H1 (cell line): ENCODE results near the gene C11orf65. TPM values are rescaled to one million over a fixed set of nuclear protein-coding genes. Genes with fewer than 3 reads are reported as not detected.

ENCODE experiments used
- CTCF ChIA-PET: fragments of 300-600 bp; sonication (Branson Sonifier 250); formaldehyde crosslinking; loops from one replicate; lab custom pipeline; 2021; ENCODE audit not compliant: partially characterized antibody; lab: Charles Lee
- POLR2A ChIA-PET: fragments of 300-600 bp; sonication (Branson Sonifier 250); formaldehyde crosslinking; loops from one replicate; lab custom pipeline; 2021; ENCODE audit warnings: inconsistent platforms; ENCODE audit not compliant: partially characterized antibody; lab: Charles Lee
- DNase-seq, 2 experiments: peaks; one replicate each; pipeline versions ENCODE4 v3.0.0 to v3.0.0-alpha.2; 2010 to 2022; ENCODE audit warnings: low spot score in 2 of 2, low read depth in 1 of 2, mixed read lengths in 1 of 2
- FAIRE-seq: peaks from 2 replicates; lab custom pipeline; 2011; peaks lifted over from hg19 to GRCh38; lab: Jason Lieb, UNC
- H2AFZ ChIP-seq: 2 replicates; pipeline ENCODE4 v1.8.1; 2012; ENCODE audit warnings: low read length, inconsistent platforms
- H2AK5ac ChIP-seq: 2 replicates; pipeline ENCODE4 v1.6.1; 2013; ENCODE audit warnings: low read depth, low read length
- H2BK120ac ChIP-seq: replicated peaks from 2 replicates; pipeline ENCODE3; 2013; ENCODE audit warnings: low read depth, low read length, inconsistent platforms
- H2BK12ac ChIP-seq: 2 replicates; pipeline ENCODE4 v1.6.1; 2013; ENCODE audit warnings: low read depth, low read length
- H2BK15ac ChIP-seq: 2 replicates; pipeline ENCODE4 v1.6.1; 2013; ENCODE audit warnings: low read length
- H2BK20ac ChIP-seq: 2 replicates; pipeline ENCODE4 v1.6.1; 2013; ENCODE audit warnings: low read length
- H2BK5ac ChIP-seq: 2 replicates; pipeline ENCODE4 v1.6.1; 2013; ENCODE audit warnings: low read depth, low read length
- H3K14ac ChIP-seq: 2 replicates; pipeline ENCODE4 v1.6.1; 2013; ENCODE audit warnings: inconsistent platforms; ENCODE audit not compliant: insufficient read length
- H3K18ac ChIP-seq: 2 replicates; pipeline ENCODE4 v1.6.1; 2013; ENCODE audit warnings: low read length; ENCODE audit errors: extremely low read depth
- H3K23ac ChIP-seq: 2 replicates; pipeline ENCODE4 v1.6.1; 2013; ENCODE audit warnings: inconsistent platforms; ENCODE audit not compliant: insufficient read length
- H3K23me2 ChIP-seq: 2 replicates; pipeline ENCODE4 v1.6.1; 2013; ENCODE audit warnings: low read depth, low read length
- H3K27ac ChIP-seq: 2 replicates; pipeline ENCODE4 v1.6.1; 2011; ENCODE audit warnings: low read depth, low read length, inconsistent platforms
- H3K27me3 ChIP-seq, 4 experiments: replicated peaks in 1 of 4; 1 replicate in 1 of 4; 2 replicates in 3 of 4; pipeline versions ENCODE4 v1.6.1 to v1.8.1; 2011 to 2013; ENCODE audit warnings: low read length in 3 of 4, mild to moderate bottlenecking in 3 of 4, inconsistent platforms in 2 of 4, mixed read lengths in 2 of 4, moderate library complexity in 1 of 4; ENCODE audit not compliant: control insufficient read depth in 3 of 4, insufficient read depth in 3 of 4; ENCODE audit errors: extremely low read depth in 1 of 4
- H3K36me3 ChIP-seq, 4 experiments: 2 replicates each; pipeline versions ENCODE4 v1.6.1 to v1.8.1; 2011 to 2013; ENCODE audit warnings: mild to moderate bottlenecking in 4 of 4, low read length in 3 of 4, moderate library complexity in 2 of 4, control low read depth in 1 of 4, inconsistent platforms in 1 of 4; ENCODE audit not compliant: insufficient read depth in 4 of 4, control insufficient read depth in 2 of 4
- H3K4ac ChIP-seq: replicated peaks from 2 replicates; pipeline ENCODE3; 2013; ENCODE audit warnings: low read length, low read depth, mixed read lengths, inconsistent platforms; ENCODE audit not compliant: insufficient read length
- H3K4me1 ChIP-seq, 4 experiments: replicated peaks in 1 of 4; 1 replicate in 1 of 4; 2 replicates in 3 of 4; pipeline versions ENCODE4 v1.6.1 to v1.8.1; 2011 to 2013; ENCODE audit warnings: low read length in 3 of 4, inconsistent platforms in 2 of 4, mixed read lengths in 1 of 4; ENCODE audit not compliant: insufficient read depth in 4 of 4, control insufficient read depth in 3 of 4
- H3K4me2 ChIP-seq, 2 experiments: 2 replicates each; pipeline versions ENCODE4 v1.6.1 to v1.8.1; 2011 to 2013; ENCODE audit warnings: low read depth in 2 of 2, low read length in 2 of 2, control low read depth in 1 of 2, inconsistent platforms in 1 of 2, mild to moderate bottlenecking in 1 of 2; ENCODE audit not compliant: insufficient read depth in 1 of 2
- H3K4me3 ChIP-seq, 4 experiments: fragments of 200-600, 300-600 bp in 1 of 4; sonication (generic), shearing (Covaris generic), sonication (Bioruptor Twin) in 1 of 4; 2 replicates each; pipeline versions ENCODE4 v1.5.1 to v1.8.1; 2011 to 2016; ENCODE audit warnings: low read length in 4 of 4, low read depth in 3 of 4, control low read depth in 2 of 4, inconsistent platforms in 2 of 4, mild to moderate bottlenecking in 2 of 4, mixed read lengths in 1 of 4, moderate library complexity in 1 of 4; ENCODE audit not compliant: insufficient read depth in 2 of 4; ENCODE audit errors: extremely low read depth in 1 of 4
- H3K56ac ChIP-seq: replicated peaks from 2 replicates; pipeline ENCODE3; 2013; ENCODE audit warnings: low read depth, mild to moderate bottlenecking, mixed read lengths, low read length, inconsistent platforms; ENCODE audit not compliant: insufficient read length
- H3K79me1 ChIP-seq: 2 replicates; pipeline ENCODE4 v1.6.1; 2013; ENCODE audit warnings: low read depth, low read length, control low read depth
- H3K79me2 ChIP-seq, 2 experiments: 2 replicates each; pipeline versions ENCODE4 v1.6.1 to v1.8.1; 2012 to 2013; ENCODE audit warnings: low read length in 2 of 2, mild to moderate bottlenecking in 2 of 2, inconsistent platforms in 1 of 2; ENCODE audit not compliant: insufficient read depth in 2 of 2, control insufficient read depth in 1 of 2
- H3K9ac ChIP-seq, 4 experiments: replicated peaks in 1 of 4; 1 replicate in 1 of 4; 2 replicates in 3 of 4; pipeline versions ENCODE4 v1.6.1 to v1.8.1; 2011 to 2013; ENCODE audit warnings: low read depth in 3 of 4, low read length in 3 of 4, control low read depth in 2 of 4, mild to moderate bottlenecking in 2 of 4, moderate library complexity in 2 of 4, inconsistent platforms in 1 of 4; ENCODE audit errors: extremely low read depth in 1 of 4
- H3K9me3 ChIP-seq, 2 experiments: 2 replicates each; pipeline versions ENCODE4 v1.6.1 to v1.8.1; 2012 to 2013; ENCODE audit warnings: mild to moderate bottlenecking in 2 of 2, moderate library complexity in 2 of 2, control low read depth in 1 of 2, inconsistent platforms in 1 of 2, low read depth in 1 of 2, low read length in 1 of 2, mixed read lengths in 1 of 2; ENCODE audit not compliant: insufficient read depth in 2 of 2
- H4K20me1 ChIP-seq, 2 experiments: replicated peaks in 1 of 2; 2 replicates each; pipeline versions ENCODE3 to v1.8.1; 2011 to 2013; ENCODE audit warnings: inconsistent platforms in 2 of 2, low read length in 2 of 2, mild to moderate bottlenecking in 1 of 2; ENCODE audit not compliant: insufficient read depth in 2 of 2, control insufficient read depth in 1 of 2
- H4K5ac ChIP-seq: 2 replicates; pipeline ENCODE4 v1.6.1; 2013; ENCODE audit warnings: low read length, low read depth, mixed read lengths, inconsistent platforms; ENCODE audit not compliant: insufficient read length
- H4K8ac ChIP-seq: 2 replicates; pipeline ENCODE4 v1.8.0; 2013; ENCODE audit warnings: mild to moderate bottlenecking, moderate library complexity, low read length, inconsistent platforms; ENCODE audit not compliant: insufficient read depth; ENCODE audit errors: extremely low read depth
- H4K91ac ChIP-seq: replicated peaks from 2 replicates; pipeline ENCODE3; 2013; ENCODE audit warnings: low read length, mixed read lengths, inconsistent platforms; ENCODE audit not compliant: insufficient read length
- ASH2L ChIP-seq: fragments of 200-600, 300-600 bp; sonication (generic); IDR thresholded peaks from one replicate; pipeline ENCODE4 v1.7.1; 2017; ENCODE audit warnings: low read length
- ATF3 ChIP-seq: IDR thresholded peaks from 2 replicates; pipeline ENCODE4 v1.6.1; 2011; ENCODE audit warnings: low read depth, mild to moderate bottlenecking, low read length; ENCODE audit not compliant: insufficient read depth
- BACH1 ChIP-seq: IDR thresholded peaks from 2 replicates; pipeline ENCODE4 v1.6.1; 2012; ENCODE audit warnings: low read length, improper control_type of control experiment
- BRCA1 ChIP-seq: IDR thresholded peaks from 2 replicates; pipeline ENCODE4 v1.6.1; 2012; ENCODE audit warnings: low read depth, low read length, improper control_type of control experiment
- CBX5 ChIP-seq: fragments of 300-800, 300-1000 bp; sonication (generic); IDR thresholded peaks from 2 replicates; pipeline ENCODE4 v1.7.1; 2016; ENCODE audit warnings: antibody characterized with exemption, low read length, low read depth
- CHD1 ChIP-seq: IDR thresholded peaks from 2 replicates; pipeline ENCODE4 v1.6.1; 2012; ENCODE audit warnings: low read depth, low read length, improper control_type of control experiment
- GTF2F1 ChIP-seq: IDR thresholded peaks from 2 replicates; pipeline ENCODE4 v1.6.1; 2012; ENCODE audit warnings: low read depth, low read length, improper control_type of control experiment, borderline replicate concordance
- MAFK ChIP-seq: IDR thresholded peaks from 2 replicates; pipeline ENCODE4 v1.6.1; 2012; ENCODE audit warnings: low read depth, mild to moderate bottlenecking, improper control_type of control experiment, low read length
- POLR2A ChIP-seq, 2 experiments: IDR thresholded peaks; 1 replicate in 1 of 2; 2 replicates in 1 of 2; pipeline ENCODE4 v1.6.1; 2011; ENCODE audit warnings: low read depth in 2 of 2, low read length in 2 of 2, mild to moderate bottlenecking in 2 of 2; ENCODE audit errors: control extremely low read depth in 1 of 2
- SAP30 ChIP-seq: fragments of 300-600 bp; sonication (generic); IDR thresholded peaks from 2 replicates; pipeline ENCODE4 v1.7.1; 2012; ENCODE audit warnings: low read length, moderate library complexity, mild to moderate bottlenecking, inconsistent platforms; ENCODE audit not compliant: insufficient read depth, insufficient replicate concordance
- SIX5 ChIP-seq: IDR thresholded peaks from 2 replicates; pipeline ENCODE4 v1.6.1; 2011; ENCODE audit warnings: mild to moderate bottlenecking, low read depth, low read length
- SP1 ChIP-seq: IDR thresholded peaks from 2 replicates; pipeline ENCODE4 v1.6.1; 2011; ENCODE audit warnings: low read depth, low read length
- SP4 ChIP-seq: IDR thresholded peaks from 2 replicates; pipeline ENCODE4 v1.6.1; 2012; ENCODE audit warnings: low read length, inconsistent platforms
- WGBS, 2 experiments: shearing (Covaris generic) in 1 of 2; methylation state at CpG; one replicate each; pipeline versions ENCODE4 v1.1.6 to v1.1.7; 2013 to 2015; ENCODE audit warnings: low lambda C conversion rate in 2 of 2, mixed read lengths in 2 of 2, inconsistent platforms in 1 of 2, low coverage in 1 of 2, missing lambda C conversion rate in 1 of 2; ENCODE audit not compliant: insufficient replicate concordance in 2 of 2, insufficient coverage in 1 of 2, insufficient read length in 1 of 2; ENCODE audit errors: extremely low coverage in 1 of 2, missing lambda C conversion rate in 1 of 2; 5-methylcytosine and 5-hydroxymethylcytosine counted together
- polyA plus RNA-seq, 7 experiments: library from polyadenylated mRNA; depleted of rRNA in 3 of 7; stranded (reverse) in 5 of 7; unstranded in 2 of 7; fragments of >200 nt in 5 of 7; fragments of 200-250 nt in 2 of 7; gene quantifications; 1 replicate in 5 of 7; 2 replicates in 1 of 7; 4 replicates in 1 of 7; pipeline versions ENCODE4 v1.2.1 to v1.2.3, GENCODE V29; 2011 to 2013; ENCODE audit warnings: missing spikeins in 2 of 7, mixed read lengths in 2 of 7
- total RNA-seq: library from RNA; stranded (reverse); fragmentation: NEBNext Ultra II Directional; extraction: Animal tissue kit (Norgen Biotek cat#: 25700); gene quantifications from 2 replicates; pipeline ENCODE4 v1.2.1, GENCODE V29; 2021

Gene C11orf65
- total and polyA plus RNA-seq, 2 of the 8 experiments (the other 6 are each of a cell fraction or from before 2014, with no cell fraction given), result 0.14 to 0.22 TPM

- Histone ChIP-seq H2AFZ (no peak overlapping the region), H3K27me3 (peaks cover 0 to 6% (median 2%) of the 10 kb centered on the region in 4 experiments; a peak in 3 of 7 replicates), H3K27ac (no peak overlapping the region), H4K5ac (no peak overlapping the region), H3K9ac (no peak overlapping the region), H3K79me2 (no peaks in the 10 kb centered on the region), H2BK20ac (no peak overlapping the region), H3K4ac (no peak overlapping the region), H2BK120ac (no peak overlapping the region), H3K4me3 (no peak overlapping the region), H3K23ac (no peak overlapping the region), H3K36me3 (no peaks in the 10 kb centered on the region), H3K56ac (no peak overlapping the region), H4K8ac (no peak overlapping the region), H3K79me1 (no peaks in the 10 kb centered on the region), H2AK5ac (no peak overlapping the region), H3K23me2 (peaks cover 6% of the 10 kb centered on the region; the same call in 1 of the 2 replicates), H3K9me3 (no peaks in the 10 kb centered on the region), H3K4me1 (peaks cover 0 to 7% (median 2%) of the 10 kb centered on the region in 4 experiments; a peak in 6 of 7 replicates), H3K14ac (no peak overlapping the region), H3K18ac (no peak overlapping the region), H2BK5ac (no peak overlapping the region), H4K20me1 (no peaks in the 10 kb centered on the region), H4K91ac (no peak overlapping the region), H2BK12ac (no peak overlapping the region), H2BK15ac (no peak overlapping the region), H3K4me2 (no peak overlapping the region)
- ChIA-PET POLR2A (no interaction called here), CTCF (interaction anchor here (0.5 to 1.5 kb wide), 3 partner anchors 10 to 739 kb away, joined by 3 to 5 read pairs (median 3); no protein-coding TSS in a partner anchor)
- FAIRE-seq (no peak), DNase-seq (no peak)
- no peak for TF ChIP-seq CHD1
- TF ChIP-seq POLR2A (IDR thresholded peaks at IDR 0.05; ENCODE audit: control extremely low read depth in 1 of 2, low read depth in 2 of 2, low read length in 2 of 2), result no peak
- TF ChIP-seq BRCA1, result no peak
- TF ChIP-seq BACH1, result no peak
- no peak for TF ChIP-seq ASH2L
- no peak for TF ChIP-seq GTF2F1
- TF ChIP-seq SAP30, result no peak
- TF ChIP-seq SP4, result no peak
- no peak for TF ChIP-seq SIX5
- TF ChIP-seq MAFK, result no peak
- no peak for TF ChIP-seq SP1
- no peak for TF ChIP-seq CBX5
- no peak for TF ChIP-seq ATF3
- WGBS, 2 experiments, result 90% methylated on average over 3 of the region's 3 CpGs; no CpG with 5 or more reads in 1 of the 2 experiments
Observed at GRCh38 chr11:108495326-108495725, 28.0 kb upstream of the C11orf65 start.
